ENCODE measurements around the gene WDR83. TPM values are rescaled to one million over a fixed set of nuclear protein-coding genes. Genes with fewer than 3 reads are reported as not detected.

The WDR83 gene
- polyA plus RNA-seq, 2 of the 4 experiments (the other 2 are of a cell fraction): 4.8 to 11.4 TPM

- Histone ChIP-seq H3K9me3 (no peaks in the 10 kb centered on the region), H3K4me2 (no peak overlapping the region), H3K4me3 (no peak overlapping the region), H3K4me1 (no peaks in the 10 kb centered on the region), H3K27ac (no peak overlapping the region)
- WGBS (ENCODE audit: missing lambda C conversion rate): 92% methylated on average over 19 of the region's 22 CpGs
- DNase-seq (ENCODE audit: low read depth in 1 of 2, low spot score in 1 of 2) (no peak), FAIRE-seq (no peak), ATAC-seq (no peak)
- POLR2A ChIA-PET: no interaction called here
- no peak for TF ChIP-seq MAZ (IDR thresholded peaks at IDR 0.05; ENCODE audit: borderline replicate concordance, low read depth, low read length)
- TF ChIP-seq EP300 (IDR thresholded peaks at IDR 0.05): no peak
- no peak for TF ChIP-seq GATA3 (IDR thresholded peaks at IDR 0.05; ENCODE audit: borderline replicate concordance)
- no peak for TF ChIP-seq RNF2 (IDR thresholded peaks at IDR 0.05; ENCODE audit: borderline replicate concordance, low read depth)
- TF ChIP-seq CBX8 (IDR thresholded peaks at IDR 0.05): no peak
- TF ChIP-seq TFCP2L1 (CRISPR knock-in tag; IDR thresholded peaks at IDR 0.05): no peak
- TF ChIP-seq TP53 (CRISPR knock-in tag; IDR thresholded peaks at IDR 0.05): no peak
- TF ChIP-seq HOXA7 (CRISPR knock-in tag; IDR thresholded peaks at IDR 0.05): no peak
- no peak for TF ChIP-seq RFX5 (IDR thresholded peaks at IDR 0.05)
- no peak for TF ChIP-seq RARB (CRISPR knock-in tag; IDR thresholded peaks at IDR 0.05)
- TF ChIP-seq ZFP36 (IDR thresholded peaks at IDR 0.05; ENCODE audit: borderline replicate concordance, partially characterized antibody): no peak
- no peak for TF ChIP-seq BHLHE40 (IDR thresholded peaks at IDR 0.05; ENCODE audit: low read depth, low read length)
- no peak for TF ChIP-seq ZSCAN20 (CRISPR knock-in tag; IDR thresholded peaks at IDR 0.05)
- TF ChIP-seq PHF8 (IDR thresholded peaks at IDR 0.05; ENCODE audit: borderline replicate concordance, low read depth): no peak
- no peak for TF ChIP-seq FOSB (CRISPR knock-in tag; IDR thresholded peaks at IDR 0.05)
- no peak for TF ChIP-seq CEBPB (IDR thresholded peaks at IDR 0.05)
- TF ChIP-seq NFE2L2 (conservative IDR thresholded peaks at IDR 0.05; ENCODE audit: low read length): no peak
- CTCF ChIA-PET: interaction anchor here (1.2 kb wide), 1 partner anchor 15 kb away, joined by 5 read pairs; no protein-coding TSS in a partner anchor
Observed at GRCh38 chr19:12657966-12658365, 8.6 kb upstream of the WDR83 start.

DNA sequence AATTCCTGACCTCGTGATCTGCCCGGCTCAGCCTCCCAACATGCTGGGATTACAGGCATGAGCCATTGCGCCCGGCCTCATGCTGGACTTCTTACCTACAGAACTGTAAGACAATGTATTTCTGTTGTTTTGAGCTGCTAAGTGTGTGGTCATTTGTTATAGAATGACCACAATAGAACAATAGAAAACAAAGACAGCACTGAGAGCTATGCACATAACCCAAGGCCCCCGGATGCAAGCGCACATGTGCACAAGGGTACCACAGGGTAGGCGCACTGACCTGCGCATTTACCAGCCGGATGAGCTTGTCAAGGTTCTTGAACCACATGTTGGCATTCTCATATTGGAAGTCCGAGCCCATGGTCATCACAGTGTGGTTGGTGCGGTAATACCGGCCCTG, 5.6 kb upstream of the WDR83 start:
- DNase-seq (ENCODE audit: low read depth in 1 of 2, low spot score in 1 of 2) (no peak), FAIRE-seq (no peak), ATAC-seq (no peak)
- H3K4me1 ChIP-seq: no peaks in the 10 kb centered on the region
- H3K4me2 ChIP-seq: no peak overlapping the region
- WGBS (ENCODE audit: missing lambda C conversion rate): 88% methylated on average over 12 of the region's 12 CpGs
- CTCF ChIA-PET: no interaction called here
- no peak overlapping the region for H3K27ac ChIP-seq
- TF ChIP-seq RARB (CRISPR knock-in tag; IDR thresholded peaks at IDR 0.05) (no peak), FOSB (CRISPR knock-in tag; IDR thresholded peaks at IDR 0.05) (no peak), SMC3 (IDR thresholded peaks at IDR 0.05) (no peak), RNF2 (IDR thresholded peaks at IDR 0.05; ENCODE audit: borderline replicate concordance, low read depth) (no peak), ZNF302 (CRISPR knock-in tag; IDR thresholded peaks at IDR 0.05) (no peak), HOXA7 (CRISPR knock-in tag; IDR thresholded peaks at IDR 0.05) (no peak), GATA3 (IDR thresholded peaks at IDR 0.05; ENCODE audit: borderline replicate concordance) (no peak), JUN (IDR thresholded peaks at IDR 0.05) (no peak), CBX2 (IDR thresholded peaks at IDR 0.05; ENCODE audit: borderline replicate concordance, low read depth) (no peak), TFCP2L1 (CRISPR knock-in tag; IDR thresholded peaks at IDR 0.05) (no peak), KDM1A (IDR thresholded peaks at IDR 0.05; ENCODE audit: low read depth) (no peak), EHF (CRISPR knock-in tag; IDR thresholded peaks at IDR 0.05) (no peak), SREBF2 (IDR thresholded peaks at IDR 0.05) (no peak), NPAS2 (CRISPR knock-in tag; IDR thresholded peaks at IDR 0.05; ENCODE audit: borderline replicate concordance) (no peak), MYC (IDR thresholded peaks at IDR 0.05; ENCODE audit: borderline replicate concordance, low read length) (no peak), HEYL (CRISPR knock-in tag; IDR thresholded peaks at IDR 0.05) (no peak)
- TF ChIP-seq, protein P1, sequence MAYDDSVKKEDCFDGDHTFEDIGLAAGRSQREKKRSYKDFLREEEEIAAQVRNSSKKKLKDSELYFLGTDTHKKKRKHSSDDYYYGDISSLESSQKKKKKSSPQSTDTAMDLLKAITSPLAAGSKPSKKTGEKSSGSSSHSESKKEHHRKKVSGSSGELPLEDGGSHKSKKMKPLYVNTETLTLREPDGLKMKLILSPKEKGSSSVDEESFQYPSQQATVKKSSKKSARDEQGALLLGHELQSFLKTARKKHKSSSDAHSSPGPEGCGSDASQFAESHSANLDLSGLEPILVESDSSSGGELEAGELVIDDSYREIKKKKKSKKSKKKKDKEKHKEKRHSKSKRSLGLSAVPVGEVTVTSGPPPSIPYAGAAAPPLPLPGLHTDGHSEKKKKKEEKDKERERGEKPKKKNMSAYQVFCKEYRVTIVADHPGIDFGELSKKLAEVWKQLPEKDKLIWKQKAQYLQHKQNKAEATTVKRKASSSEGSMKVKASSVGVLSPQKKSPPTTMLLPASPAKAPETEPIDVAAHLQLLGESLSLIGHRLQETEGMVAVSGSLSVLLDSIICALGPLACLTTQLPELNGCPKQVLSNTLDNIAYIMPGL (CRISPR knock-in tag; IDR thresholded peaks at IDR 0.05; ENCODE audit: borderline replicate concordance): no peak
- TF ChIP-seq, protein P2, sequence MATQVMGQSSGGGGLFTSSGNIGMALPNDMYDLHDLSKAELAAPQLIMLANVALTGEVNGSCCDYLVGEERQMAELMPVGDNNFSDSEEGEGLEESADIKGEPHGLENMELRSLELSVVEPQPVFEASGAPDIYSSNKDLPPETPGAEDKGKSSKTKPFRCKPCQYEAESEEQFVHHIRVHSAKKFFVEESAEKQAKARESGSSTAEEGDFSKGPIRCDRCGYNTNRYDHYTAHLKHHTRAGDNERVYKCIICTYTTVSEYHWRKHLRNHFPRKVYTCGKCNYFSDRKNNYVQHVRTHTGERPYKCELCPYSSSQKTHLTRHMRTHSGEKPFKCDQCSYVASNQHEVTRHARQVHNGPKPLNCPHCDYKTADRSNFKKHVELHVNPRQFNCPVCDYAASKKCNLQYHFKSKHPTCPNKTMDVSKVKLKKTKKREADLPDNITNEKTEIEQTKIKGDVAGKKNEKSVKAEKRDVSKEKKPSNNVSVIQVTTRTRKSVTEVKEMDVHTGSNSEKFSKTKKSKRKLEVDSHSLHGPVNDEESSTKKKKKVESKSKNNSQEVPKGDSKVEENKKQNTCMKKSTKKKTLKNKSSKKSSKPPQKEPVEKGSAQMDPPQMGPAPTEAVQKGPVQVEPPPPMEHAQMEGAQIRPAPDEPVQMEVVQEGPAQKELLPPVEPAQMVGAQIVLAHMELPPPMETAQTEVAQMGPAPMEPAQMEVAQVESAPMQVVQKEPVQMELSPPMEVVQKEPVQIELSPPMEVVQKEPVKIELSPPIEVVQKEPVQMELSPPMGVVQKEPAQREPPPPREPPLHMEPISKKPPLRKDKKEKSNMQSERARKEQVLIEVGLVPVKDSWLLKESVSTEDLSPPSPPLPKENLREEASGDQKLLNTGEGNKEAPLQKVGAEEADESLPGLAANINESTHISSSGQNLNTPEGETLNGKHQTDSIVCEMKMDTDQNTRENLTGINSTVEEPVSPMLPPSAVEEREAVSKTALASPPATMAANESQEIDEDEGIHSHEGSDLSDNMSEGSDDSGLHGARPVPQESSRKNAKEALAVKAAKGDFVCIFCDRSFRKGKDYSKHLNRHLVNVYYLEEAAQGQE (IDR thresholded peaks at IDR 0.05): no peak
- H3K4me3 ChIP-seq: no peak overlapping the region
- POLR2A ChIA-PET: no interaction called here
- no peaks in the 10 kb centered on the region for H3K9me3 ChIP-seq
